ENCODE data around the gene HOOK1.
"Not testable (repeated sequence)": the region's sequence is repeated elsewhere in the genome, so short reads cannot be mapped to it uniquely, and the experiment has no call there.

Gene HOOK1

GRCh38 chr1:59831529-59831928 is 16.8 kb downstream of the HOOK1 start:
- H3K27ac ChIP-seq (ENCODE audit: low read depth, low read length, poor library complexity, severe bottlenecking), result no peak overlapping the region
- H2AFZ ChIP-seq (ENCODE audit: low read length), result no peak overlapping the region
- H3K4me2 ChIP-seq (ENCODE audit: low read length), result no peak overlapping the region
- no peak overlapping the region for H3K4me3 ChIP-seq (ENCODE audit: low read depth, low read length, poor library complexity, severe bottlenecking)
- H3K9ac ChIP-seq (ENCODE audit: low read length), result no peak overlapping the region
- H3K4me1 ChIP-seq (ENCODE audit: insufficient read depth, low read length, severe bottlenecking), result no peaks in the 10 kb centered on the region
- H3K9me2 ChIP-seq (ENCODE audit: low read depth, low read length), result no peaks in the 10 kb centered on the region
- TF ChIP-seq EZH2 (IDR thresholded peaks at IDR 0.05; ENCODE audit: borderline replicate concordance, low read length) (no peak), CTCF (IDR thresholded peaks at IDR 0.05; ENCODE audit: low read length) (no peak)
- H3K79me2 ChIP-seq (ENCODE audit: insufficient read depth, low read length), result no peaks in the 10 kb centered on the region
- no peaks in the 10 kb centered on the region for H3K9me3 ChIP-seq (ENCODE audit: low read length)
- no peaks in the 10 kb centered on the region for H3K36me3 ChIP-seq (ENCODE audit: insufficient read depth, low read length)
- no peaks in the 10 kb centered on the region for H4K20me1 ChIP-seq (ENCODE audit: insufficient read depth, low read length)
- H3K27me3 ChIP-seq (ENCODE audit: insufficient read depth, low read length), result no peaks in the 10 kb centered on the region
- no peaks in the 10 kb centered on the region for H3F3A ChIP-seq (ENCODE audit: insufficient read depth, low read length)

GRCh38 chr1:59833022-59833421 is 18.3 kb downstream of the HOOK1 start:
- H3K27ac ChIP-seq (ENCODE audit: low read depth, low read length, poor library complexity, severe bottlenecking), result no peak overlapping the region
- TF ChIP-seq EZH2 (IDR thresholded peaks at IDR 0.05; ENCODE audit: borderline replicate concordance, low read length), result no peak
- no peak for TF ChIP-seq CTCF (IDR thresholded peaks at IDR 0.05; ENCODE audit: low read length)

GRCh38 chr1:59833991-59834390 is 19.2 kb downstream of the HOOK1 start:
- Histone ChIP-seq H3K4me3 (ENCODE audit: low read depth, low read length, poor library complexity, severe bottlenecking) (no peak overlapping the region), H3K9ac (ENCODE audit: low read length) (no peak overlapping the region), H2AFZ (ENCODE audit: low read length) (no peak overlapping the region), H3K79me2 (ENCODE audit: insufficient read depth, low read length) (no peaks in the 10 kb centered on the region), H3K9me3 (ENCODE audit: low read length) (no peaks in the 10 kb centered on the region), H3K9me2 (ENCODE audit: low read depth, low read length) (no peaks in the 10 kb centered on the region), H3K36me3 (ENCODE audit: insufficient read depth, low read length) (no peaks in the 10 kb centered on the region), H3K4me2 (ENCODE audit: low read length) (no peak overlapping the region), H3K27me3 (ENCODE audit: insufficient read depth, low read length) (no peaks in the 10 kb centered on the region), H3F3A (ENCODE audit: insufficient read depth, low read length) (no peaks in the 10 kb centered on the region), H3K27ac (ENCODE audit: low read depth, low read length, poor library complexity, severe bottlenecking) (no peak overlapping the region), H4K20me1 (ENCODE audit: insufficient read depth, low read length) (no peaks in the 10 kb centered on the region), H3K4me1 (ENCODE audit: insufficient read depth, low read length, severe bottlenecking) (no peaks in the 10 kb centered on the region)
- TF ChIP-seq CTCF (IDR thresholded peaks at IDR 0.05; ENCODE audit: low read length) (no peak), EZH2 (IDR thresholded peaks at IDR 0.05; ENCODE audit: borderline replicate concordance, low read length) (no peak)

More at GRCh38 chr1:59833022-59833421, 18.3 kb downstream of the HOOK1 start:
- H3K4me1 ChIP-seq (ENCODE audit: insufficient read depth, low read length, severe bottlenecking), result no peaks in the 10 kb centered on the region
- H3K9ac ChIP-seq (ENCODE audit: low read length), result no peak overlapping the region
- no peaks in the 10 kb centered on the region for H3K27me3 ChIP-seq (ENCODE audit: insufficient read depth, low read length)
- H3K79me2 ChIP-seq (ENCODE audit: insufficient read depth, low read length), result no peaks in the 10 kb centered on the region
- H4K20me1 ChIP-seq (ENCODE audit: insufficient read depth, low read length), result no peaks in the 10 kb centered on the region
- H3F3A ChIP-seq (ENCODE audit: insufficient read depth, low read length), result no peaks in the 10 kb centered on the region
- no peaks in the 10 kb centered on the region for H3K9me2 ChIP-seq (ENCODE audit: low read depth, low read length)
- H2AFZ ChIP-seq (ENCODE audit: low read length), result no peak overlapping the region
- H3K36me3 ChIP-seq (ENCODE audit: insufficient read depth, low read length), result no peaks in the 10 kb centered on the region
- no peak overlapping the region for H3K4me2 ChIP-seq (ENCODE audit: low read length)
- H3K4me3 ChIP-seq (ENCODE audit: low read depth, low read length, poor library complexity, severe bottlenecking), result no peak overlapping the region
- H3K9me3 ChIP-seq (ENCODE audit: low read length), result no peaks in the 10 kb centered on the region

- H3K27me3 ChIP-seq (ENCODE audit: insufficient read depth, low read length); H3K4me2 ChIP-seq (ENCODE audit: low read length); H3F3A ChIP-seq (ENCODE audit: insufficient read depth, low read length); H3K27ac ChIP-seq (ENCODE audit: low read depth, low read length, poor library complexity, severe bottlenecking); H2AFZ ChIP-seq (ENCODE audit: low read length); H3K4me3 ChIP-seq (ENCODE audit: low read depth, low read length, poor library complexity, severe bottlenecking); H3K9ac ChIP-seq (ENCODE audit: low read length); H4K20me1 ChIP-seq (ENCODE audit: insufficient read depth, low read length); H3K9me3 ChIP-seq (ENCODE audit: low read length); H3K4me1 ChIP-seq (ENCODE audit: insufficient read depth, low read length, severe bottlenecking); H3K79me2 ChIP-seq (ENCODE audit: insufficient read depth, low read length); H3K36me3 ChIP-seq (ENCODE audit: insufficient read depth, low read length); H3K9me2 ChIP-seq (ENCODE audit: low read depth, low read length): not testable (repeated sequence)
Measured at GRCh38 chr1:59837857-59838256, 23.1 kb downstream of the HOOK1 start.
